Upper lobe of left lung (tissue), 4 donors: ENCODE measurements around the gene CDC42SE1.

Experiments
- EP300 ChIP-seq, 4 donors: sonication (generic); formaldehyde crosslinking; IDR thresholded peaks; one replicate each; pipeline ENCODE4 v1.5.1; 2017; ENCODE audit warnings: antibody characterized with exemption in 4 of 4, control low read depth in 2 of 4
- POLR2A ChIP-seq, 4 donors: fragments of 450-650 bp; IDR thresholded peaks; one replicate each; pipeline ENCODE4 v1.5.1; 2016 to 2017; ENCODE audit warnings: antibody characterized with exemption in 4 of 4, mild to moderate bottlenecking in 2 of 4
- POLR2AphosphoS5 ChIP-seq, 2 donors: sonication (generic); formaldehyde crosslinking; IDR thresholded peaks; one replicate each; pipeline ENCODE4 v1.5.1; 2017; ENCODE audit warnings: antibody characterized with exemption in 2 of 2
- TF ChIP-seq, protein P1 (sequence below), 6 experiments: fragments of 450-650 bp in 4 of 6; fragments of 200-600 bp in 2 of 6; sonication (generic) in 2 of 6; IDR thresholded peaks; one replicate each; pipeline ENCODE4 v1.5.1; 2016 to 2019; ENCODE audit warnings: antibody characterized with exemption in 6 of 6

DNA sequence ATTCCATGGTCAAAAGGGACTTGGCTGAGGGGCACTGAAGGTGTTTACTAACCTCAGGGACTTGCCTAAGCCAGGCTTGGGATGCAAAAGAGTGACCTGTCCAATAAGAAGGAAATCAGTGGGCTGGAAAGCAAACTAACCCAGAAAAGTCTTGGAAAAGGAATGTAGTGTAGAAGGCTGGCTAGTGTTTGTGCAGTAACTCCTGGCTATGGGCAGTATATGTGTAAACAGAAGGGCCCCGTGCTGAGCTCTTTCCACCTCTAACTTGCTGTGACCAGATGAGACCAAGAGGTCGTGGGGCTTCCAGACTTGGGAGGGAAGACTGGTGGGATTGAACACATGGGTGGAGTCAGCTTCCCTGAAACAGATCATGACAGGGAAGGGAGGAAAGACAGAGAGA lies 56.8 kb downstream of the CDC42SE1 start:
- TF ChIP-seq, protein P1, sequence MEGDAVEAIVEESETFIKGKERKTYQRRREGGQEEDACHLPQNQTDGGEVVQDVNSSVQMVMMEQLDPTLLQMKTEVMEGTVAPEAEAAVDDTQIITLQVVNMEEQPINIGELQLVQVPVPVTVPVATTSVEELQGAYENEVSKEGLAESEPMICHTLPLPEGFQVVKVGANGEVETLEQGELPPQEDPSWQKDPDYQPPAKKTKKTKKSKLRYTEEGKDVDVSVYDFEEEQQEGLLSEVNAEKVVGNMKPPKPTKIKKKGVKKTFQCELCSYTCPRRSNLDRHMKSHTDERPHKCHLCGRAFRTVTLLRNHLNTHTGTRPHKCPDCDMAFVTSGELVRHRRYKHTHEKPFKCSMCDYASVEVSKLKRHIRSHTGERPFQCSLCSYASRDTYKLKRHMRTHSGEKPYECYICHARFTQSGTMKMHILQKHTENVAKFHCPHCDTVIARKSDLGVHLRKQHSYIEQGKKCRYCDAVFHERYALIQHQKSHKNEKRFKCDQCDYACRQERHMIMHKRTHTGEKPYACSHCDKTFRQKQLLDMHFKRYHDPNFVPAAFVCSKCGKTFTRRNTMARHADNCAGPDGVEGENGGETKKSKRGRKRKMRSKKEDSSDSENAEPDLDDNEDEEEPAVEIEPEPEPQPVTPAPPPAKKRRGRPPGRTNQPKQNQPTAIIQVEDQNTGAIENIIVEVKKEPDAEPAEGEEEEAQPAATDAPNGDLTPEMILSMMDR (IDR thresholded peaks at IDR 0.05), result no peak
- no peak for TF ChIP-seq POLR2A (IDR thresholded peaks at IDR 0.05)
- TF ChIP-seq EP300 (IDR thresholded peaks at IDR 0.05), result no peak
- TF ChIP-seq POLR2AphosphoS5 (IDR thresholded peaks at IDR 0.05), result no peak
